SK-N-SH treated with all-trans-retinoic acid at 6 μM for 48 hours (cell line): ENCODE measurements around the gene PSME1.

Experiments used
- ARNTL ChIP-seq: fragments of 450-650 bp; formaldehyde crosslinking; IDR thresholded peaks from 2 replicates; pipeline ENCODE4 v1.5.0; 2020; ENCODE audit warnings: low read depth, mild to moderate bottlenecking, moderate library complexity, borderline replicate concordance
- CSDC2 ChIP-seq: fragments of 250-450 bp; sonication (Bioruptor Pico); IDR thresholded peaks from 2 replicates; pipeline ENCODE4 v1.5.0; 2020; ENCODE audit warnings: mild to moderate bottlenecking, moderate library complexity
- CSRNP3 ChIP-seq: fragments of 250-450 bp; sonication (Bioruptor Pico); IDR thresholded peaks from 2 replicates; pipeline ENCODE4 v1.5.1; 2021; ENCODE audit warnings: mild to moderate bottlenecking, moderate library complexity
- ISL1 ChIP-seq: fragments of 250-450 bp; sonication (Bioruptor Pico); IDR thresholded peaks from 2 replicates; pipeline ENCODE4 v2.1.2; 2022; ENCODE audit warnings: mild to moderate bottlenecking, moderate library complexity
- PATZ1 ChIP-seq: fragments of 250-450 bp; sonication (Bioruptor Pico); IDR thresholded peaks from 2 replicates; pipeline ENCODE4 v1.8.0; 2020; ENCODE audit warnings: mild to moderate bottlenecking, moderate library complexity, borderline replicate concordance
- PPARA ChIP-seq: fragments of 250-450 bp; sonication (Bioruptor Pico); IDR thresholded peaks from 2 replicates; pipeline ENCODE4 v1.5.0; 2020; ENCODE audit warnings: mild to moderate bottlenecking, borderline replicate concordance
- RARB ChIP-seq: fragments of 250-450 bp; sonication (Bioruptor Pico); IDR thresholded peaks from 2 replicates; pipeline ENCODE4 v1.8.0; 2021; ENCODE audit warnings: mild to moderate bottlenecking, moderate library complexity
- TCF4 ChIP-seq: fragments of 250-450 bp; sonication (Bioruptor Pico); IDR thresholded peaks from 2 replicates; pipeline ENCODE4 v1.8.0; 2021; ENCODE audit warnings: mild to moderate bottlenecking, moderate library complexity, borderline replicate concordance
- TOX ChIP-seq: fragments of 250-450 bp; sonication (Bioruptor Pico); IDR thresholded peaks from 2 replicates; pipeline ENCODE4 v1.8.0; 2021; ENCODE audit warnings: mild to moderate bottlenecking, moderate library complexity, borderline replicate concordance
- TSHZ2 ChIP-seq: fragments of 250-450 bp; sonication (Bioruptor Pico); IDR thresholded peaks from 2 replicates; pipeline ENCODE4 v1.5.0; 2020; ENCODE audit warnings: mild to moderate bottlenecking, moderate library complexity
- ZFP3 ChIP-seq: fragments of 250-450 bp; sonication (Bioruptor Pico); IDR thresholded peaks from 2 replicates; pipeline ENCODE4 v1.5.0; 2020; ENCODE audit warnings: mild to moderate bottlenecking, moderate library complexity
- ZNF565 ChIP-seq: fragments of 450-650 bp; formaldehyde crosslinking; conservative IDR thresholded peaks from 2 replicates; pipeline ENCODE4 v1.5.0; 2020; ENCODE audit warnings: low read depth, mild to moderate bottlenecking, moderate library complexity
- ZNF8 ChIP-seq: fragments of 450-650 bp; formaldehyde crosslinking; IDR thresholded peaks from 2 replicates; pipeline ENCODE4 v1.5.0; 2020; ENCODE audit warnings: mild to moderate bottlenecking, moderate library complexity
- TF ChIP-seq, protein P1 (sequence below): fragments of 250-450 bp; sonication (Bioruptor Pico); IDR thresholded peaks from 2 replicates; pipeline ENCODE4 v1.5.1; 2020; ENCODE audit warnings: low read depth, mild to moderate bottlenecking, moderate library complexity

- TF ChIP-seq CSRNP3 (CRISPR knock-in tag) (no peak), PPARA (CRISPR knock-in tag) (no peak), ZNF565 (CRISPR knock-in tag) (no peak), PATZ1 (no peak), TOX (no peak), ARNTL (CRISPR knock-in tag) (no peak), CSDC2 (no peak), ISL1 (CRISPR knock-in tag) (no peak), TCF4 (CRISPR knock-in tag) (no peak), TSHZ2 (CRISPR knock-in tag) (no peak), RARB (CRISPR knock-in tag) (no peak), ZFP3 (CRISPR knock-in tag) (no peak), ZNF8 (no peak)
- TF ChIP-seq, protein P1, sequence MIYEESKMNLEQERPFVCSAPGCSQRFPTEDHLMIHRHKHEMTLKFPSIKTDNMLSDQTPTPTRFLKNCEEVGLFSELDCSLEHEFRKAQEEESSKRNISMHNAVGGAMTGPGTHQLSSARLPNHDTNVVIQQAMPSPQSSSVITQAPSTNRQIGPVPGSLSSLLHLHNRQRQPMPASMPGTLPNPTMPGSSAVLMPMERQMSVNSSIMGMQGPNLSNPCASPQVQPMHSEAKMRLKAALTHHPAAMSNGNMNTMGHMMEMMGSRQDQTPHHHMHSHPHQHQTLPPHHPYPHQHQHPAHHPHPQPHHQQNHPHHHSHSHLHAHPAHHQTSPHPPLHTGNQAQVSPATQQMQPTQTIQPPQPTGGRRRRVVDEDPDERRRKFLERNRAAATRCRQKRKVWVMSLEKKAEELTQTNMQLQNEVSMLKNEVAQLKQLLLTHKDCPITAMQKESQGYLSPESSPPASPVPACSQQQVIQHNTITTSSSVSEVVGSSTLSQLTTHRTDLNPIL (CRISPR knock-in tag): no peak
These were observed 14.1 kb downstream of the PSME1 start for GRCh38 chr14:24150061-24150460.
